Non-pigmented ciliary epithelial cell (primary cell): ENCODE measurements around the gene CDK5R2.
"Not testable (repeated sequence)": the region's sequence is repeated elsewhere in the genome, so short reads cannot be mapped to it uniquely, and the experiment has no call there.

Source experiments
- DNase-seq: peaks from one replicate; pipeline ENCODE4 v3.0.0-alpha.2; 2010; ENCODE audit warnings: low read depth

The CDK5R2 gene

GRCh38 chr2:218959141-218959731 is at the start of gene CDK5R2:
CDK5R2 (plus strand) TSS chr2:218959666; CDS start chr2:218959821, 155 bp downstream.
- DNase-seq, result no peak

GRCh38 chr2:218910741-218911140 is 48.7 kb upstream of the CDK5R2 start:
- DNase-seq, result no peak

- no peak for DNase-seq
Measured at GRCh38 chr2:218920504-218920903, 39.0 kb upstream of the CDK5R2 start.

- DNase-seq, result no peak
Measured at GRCh38 chr2:218924757-218925156, 34.7 kb upstream of the CDK5R2 start.

GRCh38 chr2:218925434-218925833 is 34.0 kb upstream of the CDK5R2 start:
- no peak for DNase-seq

- no peak for DNase-seq
Measured at GRCh38 chr2:218927422-218927821, 32.0 kb upstream of the CDK5R2 start.

GRCh38 chr2:218927876-218928275 is 31.6 kb upstream of the CDK5R2 start:
- no peak for DNase-seq

GRCh38 chr2:218930488-218930887 is 29.0 kb upstream of the CDK5R2 start:
- not testable (repeated sequence) for DNase-seq

GRCh38 chr2:218931751-218932150 is 27.7 kb upstream of the CDK5R2 start:
- not testable (repeated sequence) for DNase-seq

GRCh38 chr2:218944759-218945404 is 14.6 kb upstream of the CDK5R2 start:
- DNase-seq, result no peak

- no peak for DNase-seq
Measured at GRCh38 chr2:218946621-218947020, 12.8 kb upstream of the CDK5R2 start.

GRCh38 chr2:218952160-218952559 is 7.3 kb upstream of the CDK5R2 start:
- DNase-seq, result no peak

- DNase-seq, result no peak
Measured at GRCh38 chr2:218953366-218953954, 6.0 kb upstream of the CDK5R2 start.

- DNase-seq, result no peak
Measured at GRCh38 chr2:218954541-218955300, 4.7 kb upstream of the CDK5R2 start.

GRCh38 chr2:218956039-218956438 is 3.4 kb upstream of the CDK5R2 start:
- no peak for DNase-seq

- DNase-seq, result no peak
Measured at GRCh38 chr2:218957671-218958070, 1.8 kb upstream of the CDK5R2 start.

GRCh38 chr2:218958276-218958675 is 1.2 kb upstream of the CDK5R2 start:
- no peak for DNase-seq

- DNase-seq, result no peak
Measured at GRCh38 chr2:218959761-218960308, 369 bp downstream of the CDK5R2 start.

GRCh38 chr2:218960309-218961165 is 1.1 kb downstream of the CDK5R2 start:
- DNase-seq, result no peak

- DNase-seq, result no peak
Measured at GRCh38 chr2:218961229-218961628, 1.8 kb downstream of the CDK5R2 start.
